ENCODE data around the gene ACTG1. TPM values are rescaled to one million over a fixed set of nuclear protein-coding genes. Genes with fewer than 3 reads are reported as not detected.
A peak's percentile ranks its signal among the peaks of the same experiment; 100 is the strongest.

The ACTG1 gene
- total and polyA plus RNA-seq, 9 of the 15 experiments (the other 6 are each of a cell fraction or from before 2014, with no cell fraction given) = 224 to 1,775 (median 568) TPM

DNA sequence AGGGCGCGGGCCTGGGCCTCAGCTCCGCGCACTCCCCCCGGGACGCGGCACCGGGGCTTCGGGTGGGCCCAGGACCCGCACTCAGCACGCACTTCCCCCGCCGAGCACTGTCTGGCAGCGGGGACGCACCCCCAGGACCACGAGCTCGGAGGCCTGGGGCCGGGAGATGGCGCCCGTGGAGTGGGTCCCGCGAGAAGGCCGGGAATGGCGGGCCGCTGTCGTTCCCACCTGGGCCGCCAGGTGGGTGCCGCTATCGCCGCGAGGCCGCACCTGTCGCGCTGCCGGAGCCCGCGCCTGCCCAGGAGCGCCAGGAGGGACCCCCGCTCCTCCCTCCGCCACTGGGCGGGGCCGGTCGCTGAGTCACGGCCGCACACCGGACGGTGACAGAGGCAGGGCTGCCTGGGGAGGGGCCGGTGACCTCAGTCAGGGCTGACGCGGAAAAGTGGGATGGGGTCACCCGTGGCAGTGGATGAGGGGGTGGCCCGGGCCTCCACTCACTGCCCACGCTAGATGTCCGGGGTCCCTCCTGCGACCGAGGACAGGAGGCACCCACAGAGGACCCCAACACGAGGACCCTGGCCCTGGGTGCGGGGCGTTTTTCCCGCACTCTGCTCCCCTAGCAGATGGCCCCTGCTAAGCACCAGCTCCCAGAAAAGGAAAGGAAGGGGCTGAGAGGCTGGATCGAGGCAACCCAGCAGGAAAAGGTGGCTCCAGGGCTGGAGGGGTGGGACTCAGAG, 6.9 kb upstream of the ACTG1 start (continued):
- no peak for TF ChIP-seq RBM17 (IDR thresholded peaks at IDR 0.05; ENCODE audit: borderline replicate concordance, low read depth, low read length)
- no peak for TF ChIP-seq MCM7 (IDR thresholded peaks at IDR 0.05)
- peak; percentile 31; the same call in 1 of the 2 replicates for TF ChIP-seq SUPT5H (IDR thresholded peaks at IDR 0.05)
- TF ChIP-seq ZNF184 (CRISPR knock-in tag; IDR thresholded peaks at IDR 0.05) = no peak
- peak; percentile 73 for TF ChIP-seq JUN (IDR thresholded peaks at IDR 0.05; ENCODE audit: borderline replicate concordance, low read depth, low read length)
- TF ChIP-seq JUN (CRISPR knock-in tag; IDR thresholded peaks at IDR 0.05; ENCODE audit: borderline replicate concordance) = peak; percentile 48; the same call in 1 of the 2 replicates
- TF ChIP-seq, protein P1, sequence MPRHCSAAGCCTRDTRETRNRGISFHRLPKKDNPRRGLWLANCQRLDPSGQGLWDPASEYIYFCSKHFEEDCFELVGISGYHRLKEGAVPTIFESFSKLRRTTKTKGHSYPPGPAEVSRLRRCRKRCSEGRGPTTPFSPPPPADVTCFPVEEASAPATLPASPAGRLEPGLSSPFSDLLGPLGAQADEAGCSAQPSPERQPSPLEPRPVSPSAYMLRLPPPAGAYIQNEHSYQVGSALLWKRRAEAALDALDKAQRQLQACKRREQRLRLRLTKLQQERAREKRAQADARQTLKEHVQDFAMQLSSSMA (CRISPR knock-in tag; IDR thresholded peaks at IDR 0.05) = 0 out of 2 replicates have a peak, but pooled peaks have one; percentile 40
- no peak for TF ChIP-seq PHTF2 (CRISPR knock-in tag; IDR thresholded peaks at IDR 0.05)
- TF ChIP-seq SPI1 (IDR thresholded peaks at IDR 0.05; ENCODE audit: borderline replicate concordance, low read depth, low read length) = no peak
- TF ChIP-seq NFATC3 (IDR thresholded peaks at IDR 0.05) = no peak
- no peak for TF ChIP-seq MEF2D (tag; conservative IDR thresholded peaks at IDR 0.05; ENCODE audit: low read depth)
- TF ChIP-seq, protein P2, sequence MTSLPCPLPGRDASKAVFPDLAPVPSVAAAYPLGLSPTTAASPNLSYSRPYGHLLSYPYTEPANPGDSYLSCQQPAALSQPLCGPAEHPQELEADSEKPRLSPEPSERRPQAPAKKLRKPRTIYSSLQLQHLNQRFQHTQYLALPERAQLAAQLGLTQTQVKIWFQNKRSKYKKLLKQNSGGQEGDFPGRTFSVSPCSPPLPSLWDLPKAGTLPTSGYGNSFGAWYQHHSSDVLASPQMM (CRISPR knock-in tag; IDR thresholded peaks at IDR 0.05) = no peak
- no peak for TF ChIP-seq ESRRB (CRISPR knock-in tag; IDR thresholded peaks at IDR 0.05; ENCODE audit: borderline replicate concordance)
- no peak for TF ChIP-seq ZSCAN29 (IDR thresholded peaks at IDR 0.05)
- TF ChIP-seq MEIS2 (IDR thresholded peaks at IDR 0.05; ENCODE audit: partially characterized antibody) = peak; percentile 48
- TF ChIP-seq, protein P3, sequence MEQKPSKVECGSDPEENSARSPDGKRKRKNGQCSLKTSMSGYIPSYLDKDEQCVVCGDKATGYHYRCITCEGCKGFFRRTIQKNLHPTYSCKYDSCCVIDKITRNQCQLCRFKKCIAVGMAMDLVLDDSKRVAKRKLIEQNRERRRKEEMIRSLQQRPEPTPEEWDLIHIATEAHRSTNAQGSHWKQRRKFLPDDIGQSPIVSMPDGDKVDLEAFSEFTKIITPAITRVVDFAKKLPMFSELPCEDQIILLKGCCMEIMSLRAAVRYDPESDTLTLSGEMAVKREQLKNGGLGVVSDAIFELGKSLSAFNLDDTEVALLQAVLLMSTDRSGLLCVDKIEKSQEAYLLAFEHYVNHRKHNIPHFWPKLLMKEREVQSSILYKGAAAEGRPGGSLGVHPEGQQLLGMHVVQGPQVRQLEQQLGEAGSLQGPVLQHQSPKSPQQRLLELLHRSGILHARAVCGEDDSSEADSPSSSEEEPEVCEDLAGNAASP (IDR thresholded peaks at IDR 0.05) = no peak
- TF ChIP-seq CBX5 (IDR thresholded peaks at IDR 0.05; ENCODE audit: borderline replicate concordance, low read depth) = no peak
- TF ChIP-seq TEAD2 (tag; IDR thresholded peaks at IDR 0.05) = no peak
- TF ChIP-seq, protein P4, sequence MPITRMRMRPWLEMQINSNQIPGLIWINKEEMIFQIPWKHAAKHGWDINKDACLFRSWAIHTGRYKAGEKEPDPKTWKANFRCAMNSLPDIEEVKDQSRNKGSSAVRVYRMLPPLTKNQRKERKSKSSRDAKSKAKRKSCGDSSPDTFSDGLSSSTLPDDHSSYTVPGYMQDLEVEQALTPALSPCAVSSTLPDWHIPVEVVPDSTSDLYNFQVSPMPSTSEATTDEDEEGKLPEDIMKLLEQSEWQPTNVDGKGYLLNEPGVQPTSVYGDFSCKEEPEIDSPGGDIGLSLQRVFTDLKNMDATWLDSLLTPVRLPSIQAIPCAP (CRISPR knock-in tag; IDR thresholded peaks at IDR 0.05; ENCODE audit: borderline replicate concordance) = no peak
- no peak for TF ChIP-seq MAFF (IDR thresholded peaks at IDR 0.05; ENCODE audit: low read length)
- no peak for TF ChIP-seq EHMT2 (IDR thresholded peaks at IDR 0.05)
- TF ChIP-seq RFX1 (IDR thresholded peaks at IDR 0.05) = no peak
- no peak for TF ChIP-seq POLR3A (IDR thresholded peaks at IDR 0.05; ENCODE audit: borderline replicate concordance, extremely low read depth, insufficient read depth, insufficient read length)
- TF ChIP-seq RBM14 (IDR thresholded peaks at IDR 0.05; ENCODE audit: borderline replicate concordance, insufficient read depth, low read depth, low read length) = 0 out of 2 replicates have a peak, but pooled peaks have one; percentile 42

All from K562 (cell line).